K562 (cell line): ENCODE data around the gene MTHFR. TPM values are rescaled to one million over a fixed set of nuclear protein-coding genes. Genes with fewer than 3 reads are reported as not detected.

Experiments used
- ARID2 ChIP-seq: fragments of 450-650 bp; IDR thresholded peaks from 2 replicates; pipeline ENCODE4 v1.6.1; 2017; ENCODE audit warnings: antibody characterized with exemption, mild to moderate bottlenecking
- BACH1 ChIP-seq: fragments of 200-800 bp; sonication (Bioruptor generic); IDR thresholded peaks from 2 replicates; pipeline ENCODE4 v1.6.1; 2016; ENCODE audit warnings: missing genetic modification characterization, missing compliant biosample characterization
- CEBPB ChIP-seq: fragments of 450-650 bp; IDR thresholded peaks from 2 replicates; pipeline ENCODE4 v1.6.1; 2016; ENCODE audit warnings: missing genetic modification characterization, missing compliant biosample characterization
- CSDE1 ChIP-seq, 2 experiments: fragments of 450-650 bp; IDR thresholded peaks; 2 replicates each; pipeline ENCODE4 v1.6.1; 2016; ENCODE audit warnings: mild to moderate bottlenecking in 1 of 2
- HMG20A ChIP-seq: fragments of 450-650 bp; formaldehyde crosslinking; conservative IDR thresholded peaks from 2 replicates; pipeline ENCODE4 v1.4.0; 2020; ENCODE audit warnings: mild to moderate bottlenecking, mixed read lengths
- HNRNPUL1 ChIP-seq: fragments of 200-400 bp; formaldehyde crosslinking; IDR thresholded peaks from 2 replicates; pipeline ENCODE4 v1.6.1; 2017; ENCODE audit warnings: low read length
- MCM3 ChIP-seq: fragments of 450-650 bp; IDR thresholded peaks from 2 replicates; pipeline ENCODE4 v1.6.1; 2016
- MECOM ChIP-seq: fragments of 250-450 bp; sonication (Bioruptor Pico); IDR thresholded peaks from 2 replicates; pipeline ENCODE4 v1.8.0; 2022; ENCODE audit warnings: inconsistent platforms
- MIER1 ChIP-seq: fragments of 450-650 bp; IDR thresholded peaks from 2 replicates; pipeline ENCODE4 v1.6.1; 2016; ENCODE audit warnings: antibody characterized with exemption, mild to moderate bottlenecking, low read depth
- NFRKB ChIP-seq: fragments of 450-650 bp; IDR thresholded peaks from 2 replicates; pipeline ENCODE4 v1.6.1; 2016; ENCODE audit warnings: low read depth
- NR3C1 ChIP-seq: sonication (generic); formaldehyde crosslinking; IDR thresholded peaks from 2 replicates; pipeline ENCODE4 v1.8.1; 2022; ENCODE audit warnings: missing genetic modification reagents
- RAD51 ChIP-seq: fragments of 450-650 bp; IDR thresholded peaks from 2 replicates; pipeline ENCODE4 v1.7.1; 2016; ENCODE audit warnings: low read depth, mild to moderate bottlenecking, borderline replicate concordance
- RFX5 ChIP-seq: IDR thresholded peaks from 2 replicates; pipeline ENCODE4 v1.6.1; 2011; ENCODE audit warnings: low read depth, mild to moderate bottlenecking, improper control_type of control experiment, low read length
- SMAD3 ChIP-seq: fragments of 450-650 bp; formaldehyde crosslinking; conservative IDR thresholded peaks from 2 replicates; pipeline ENCODE4 v1.4.0; 2020; ENCODE audit warnings: mild to moderate bottlenecking
- TEAD1 ChIP-seq, 2 experiments: fragments of 450-650 bp in 1 of 2; sonication (generic) in 1 of 2; formaldehyde crosslinking; IDR thresholded peaks; 2 replicates each; pipeline versions ENCODE4 v1.4.0 to v1.8.0; 2020 to 2022; ENCODE audit warnings: mild to moderate bottlenecking in 2 of 2, missing genetic modification reagents in 1 of 2
- ZBTB1 ChIP-seq: sonication (generic); formaldehyde crosslinking; IDR thresholded peaks from 2 replicates; pipeline ENCODE4 v1.8.1; 2023; ENCODE audit warnings: missing genetic modification reagents, low read depth, mild to moderate bottlenecking, borderline replicate concordance
- ZBTB2 ChIP-seq: fragments of 450-650 bp; IDR thresholded peaks from 2 replicates; pipeline ENCODE4 v1.6.1; 2016; ENCODE audit warnings: antibody characterized with exemption
- ZC3H4 ChIP-seq: sonication (generic); formaldehyde crosslinking; IDR thresholded peaks from 2 replicates; pipeline ENCODE4 v1.9.0; 2021; ENCODE audit warnings: missing genetic modification reagents, borderline replicate concordance
- ZNF316 ChIP-seq: fragments of 450-650 bp; IDR thresholded peaks from 2 replicates; pipeline ENCODE4 v1.6.1; 2016
- polyA plus RNA-seq, 8 experiments: library from polyadenylated mRNA; depleted of rRNA in 4 of 8; stranded (reverse) in 5 of 8; unstranded in 3 of 8; fragments of >200 nt; fragmentation: Nextera tagmentation in 2 of 8; fragmentation: Illumina TruSeq in 1 of 8; extraction: Ambion mirVana in 2 of 8; extraction: Trizol in 1 of 8; gene quantifications; 2 replicates each; pipeline versions ENCODE4 v1.2.1 to v1.2.3, GENCODE V29; 2011 to 2014; ENCODE audit warnings: inconsistent platforms in 1 of 8, missing spikeins in 1 of 8
- total RNA-seq, 7 experiments: library from RNA; depleted of rRNA in 6 of 7; stranded (reverse); fragments of >200 nt in 6 of 7; fragmentation: Illumina TruSeq in 2 of 7; extraction: Trizol in 2 of 7; gene quantifications; 2 replicates each; pipeline versions ENCODE4 v1.2.1 to v1.2.3, GENCODE V29; 2011 to 2021; ENCODE audit warnings: low replicate concordance in 1 of 7
- TF ChIP-seq, protein P1 (sequence below), 2 experiments: IDR thresholded peaks in 1 of 2; conservative IDR thresholded peaks in 1 of 2; 2 replicates each; pipeline ENCODE4 v1.6.1; 2016; ENCODE audit warnings: low read depth in 2 of 2, mild to moderate bottlenecking in 1 of 2, missing compliant biosample characterization in 1 of 2, missing genetic modification characterization in 1 of 2, moderate library complexity in 1 of 2

The MTHFR gene
- total and polyA plus RNA-seq, 9 of the 15 experiments (the other 6 are each of a cell fraction or from before 2014, with no cell fraction given) = 5.0 to 104 (median 62.6) TPM

DNA sequence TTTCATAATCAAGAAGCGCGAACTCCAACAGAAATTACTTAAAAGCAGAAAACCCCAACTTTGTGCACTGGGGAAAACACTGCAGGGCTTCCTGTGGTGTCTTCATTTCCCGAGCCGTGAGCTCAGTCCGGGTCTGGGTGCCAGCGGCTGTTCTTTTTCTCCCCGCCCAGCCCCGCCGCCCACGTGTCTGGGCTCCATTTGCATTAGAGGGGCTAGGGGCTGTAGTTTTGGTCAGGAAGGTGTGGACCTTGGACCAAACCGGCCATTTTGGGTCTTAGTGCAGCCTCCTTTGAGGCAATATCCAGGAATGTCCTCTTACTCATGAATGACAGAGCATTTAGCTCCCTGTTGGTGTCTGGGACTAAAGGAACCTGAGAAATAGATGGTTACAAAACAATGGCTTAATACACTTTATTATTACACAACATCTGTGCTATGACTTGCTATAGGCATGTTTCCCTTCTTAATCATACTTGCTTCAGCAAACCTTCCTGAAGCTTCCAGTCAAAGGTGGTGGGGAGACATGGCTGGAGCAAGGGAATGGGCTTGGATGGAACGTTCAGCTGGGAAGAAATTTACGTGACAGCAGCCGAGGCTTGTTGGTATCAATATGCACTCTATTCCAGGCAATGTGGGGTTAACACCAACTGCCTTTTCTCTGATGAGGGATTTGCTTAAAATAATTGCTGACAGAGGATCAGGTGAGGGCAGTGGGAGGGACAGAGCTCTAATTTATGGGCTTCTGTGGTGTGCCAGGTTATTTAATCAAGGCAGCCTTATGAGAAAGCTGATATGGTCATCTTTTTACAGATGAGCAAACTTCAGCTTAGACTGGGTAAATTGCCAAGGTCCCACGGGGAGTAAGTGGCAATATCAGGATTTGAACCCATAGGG, 68.8 kb downstream of the MTHFR start (continued):
- TF ChIP-seq ZBTB2 = 0 out of 2 replicates have a peak, but pooled peaks have one; percentile 12
- TF ChIP-seq NR3C1 (CRISPR knock-in tag) = no peak
- peak; percentile 59; the same call in 1 of the 2 replicates for TF ChIP-seq BACH1 (tag)
- no peak for TF ChIP-seq HNRNPUL1
- no peak for TF ChIP-seq ZBTB1
- no peak for TF ChIP-seq ARID2
- TF ChIP-seq CEBPB (tag) = peak; percentile 96
- TF ChIP-seq SMAD3 (CRISPR knock-in tag) = no peak
- peak; percentile 51; the same call in 1 of the 2 replicates for TF ChIP-seq RAD51
- peak; percentile 64 for TF ChIP-seq ZNF316
- TF ChIP-seq, protein P1, sequence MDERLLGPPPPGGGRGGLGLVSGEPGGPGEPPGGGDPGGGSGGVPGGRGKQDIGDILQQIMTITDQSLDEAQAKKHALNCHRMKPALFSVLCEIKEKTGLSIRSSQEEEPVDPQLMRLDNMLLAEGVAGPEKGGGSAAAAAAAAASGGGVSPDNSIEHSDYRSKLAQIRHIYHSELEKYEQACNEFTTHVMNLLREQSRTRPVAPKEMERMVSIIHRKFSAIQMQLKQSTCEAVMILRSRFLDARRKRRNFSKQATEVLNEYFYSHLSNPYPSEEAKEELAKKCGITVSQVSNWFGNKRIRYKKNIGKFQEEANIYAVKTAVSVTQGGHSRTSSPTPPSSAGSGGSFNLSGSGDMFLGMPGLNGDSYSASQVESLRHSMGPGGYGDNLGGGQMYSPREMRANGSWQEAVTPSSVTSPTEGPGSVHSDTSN (CRISPR knock-in tag; IDR thresholded peaks at IDR 0.05; ENCODE audit: low read depth) = no peak
- TF ChIP-seq, protein P1 (tag; conservative IDR thresholded peaks at IDR 0.05; ENCODE audit: low read depth) = peak; percentile 79
- TF ChIP-seq MIER1 = 0 out of 2 replicates have a peak, but pooled peaks have one; percentile 19
- peak; percentile 82; the same call in 1 of the 2 replicates for TF ChIP-seq NFRKB
- no peak for TF ChIP-seq CSDE1 (IDR thresholded peaks at IDR 0.05)
- no peak for TF ChIP-seq MECOM (CRISPR knock-in tag)
- TF ChIP-seq HMG20A (CRISPR knock-in tag) = no peak
- no peak; a peak in 1 of 4 replicates for TF ChIP-seq TEAD1 (CRISPR knock-in tag; IDR thresholded peaks at IDR 0.05)
- no peak for TF ChIP-seq MCM3
- TF ChIP-seq ZC3H4 (CRISPR knock-in tag) = no peak
- 0 out of 2 replicates have a peak, but pooled peaks have one; percentile 23 for TF ChIP-seq RFX5
